Stimulated activated CD4-positive, alpha-beta T cell treated with anti-CD3 and anti-CD28 coated beads, Interleukin-15, amount 100 ng/mL, for 1 hour (primary cell): Measurements from ENCODE around the gene NUP42.
"Not testable (repeated sequence)": the region's sequence is repeated elsewhere in the genome, so short reads cannot be mapped to it uniquely, and the experiment has no call there.

Source experiments
- DNase-seq, 2 donors: peaks; one replicate each; pipeline ENCODE4 v3.0.0-alpha.2; 2020; ENCODE audit warnings: low read depth in 1 of 2, low spot score in 1 of 2

Gene NUP42

DNA sequence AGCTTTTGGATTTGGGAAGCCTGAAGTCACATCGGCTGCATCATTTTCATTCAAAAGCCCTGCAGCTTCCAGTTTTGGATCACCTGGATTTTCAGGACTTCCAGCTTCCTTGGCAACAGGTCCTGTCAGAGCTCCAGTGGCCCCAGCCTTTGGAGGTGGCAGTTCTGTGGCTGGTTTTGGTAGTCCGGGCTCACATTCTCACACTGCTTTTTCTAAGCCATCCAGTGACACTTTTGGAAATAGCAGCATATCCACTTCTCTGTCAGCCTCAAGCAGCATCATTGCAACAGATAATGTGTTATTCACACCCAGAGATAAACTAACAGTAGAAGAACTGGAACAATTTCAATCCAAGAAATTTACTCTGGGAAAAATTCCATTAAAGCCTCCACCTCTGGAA, 18.5 kb downstream of the NUP42 start:
- DNase-seq, result no peak

DNA sequence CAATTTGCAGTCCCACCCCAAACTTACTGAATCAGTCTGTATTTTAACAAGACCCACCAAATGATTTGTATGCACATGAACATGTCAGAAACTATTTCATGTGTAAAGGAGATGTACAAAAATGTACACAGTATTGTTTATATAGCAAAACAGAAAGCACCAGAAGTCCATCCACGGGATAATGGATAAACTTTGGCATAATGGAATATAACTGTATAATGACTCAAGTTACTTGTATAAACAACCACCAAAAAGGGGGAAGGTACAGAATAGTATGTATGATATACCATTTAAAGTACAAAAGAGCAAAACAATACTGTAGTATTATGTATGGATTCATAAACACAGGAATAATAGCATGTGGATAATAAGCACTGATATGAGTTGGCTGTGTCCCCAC, 22.4 kb downstream of the NUP42 start:
- DNase-seq, result no peak

DNA sequence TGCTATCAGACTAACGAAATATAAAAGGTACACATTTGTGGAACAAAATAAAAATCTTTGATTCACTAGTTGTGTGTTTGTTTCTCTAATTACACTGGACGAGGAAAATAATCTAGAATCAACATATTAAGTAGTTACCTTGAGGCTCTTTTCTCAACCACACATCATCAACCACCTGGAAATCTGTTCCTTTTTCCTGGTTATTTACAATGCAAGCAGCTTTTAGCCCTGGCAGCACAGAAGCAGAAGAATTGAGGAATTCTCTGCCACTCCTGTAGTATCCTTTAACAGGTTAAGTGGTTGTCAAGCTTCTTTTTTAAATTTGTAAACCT, 23.7 kb downstream of the NUP42 start:
- no peak for DNase-seq

DNA sequence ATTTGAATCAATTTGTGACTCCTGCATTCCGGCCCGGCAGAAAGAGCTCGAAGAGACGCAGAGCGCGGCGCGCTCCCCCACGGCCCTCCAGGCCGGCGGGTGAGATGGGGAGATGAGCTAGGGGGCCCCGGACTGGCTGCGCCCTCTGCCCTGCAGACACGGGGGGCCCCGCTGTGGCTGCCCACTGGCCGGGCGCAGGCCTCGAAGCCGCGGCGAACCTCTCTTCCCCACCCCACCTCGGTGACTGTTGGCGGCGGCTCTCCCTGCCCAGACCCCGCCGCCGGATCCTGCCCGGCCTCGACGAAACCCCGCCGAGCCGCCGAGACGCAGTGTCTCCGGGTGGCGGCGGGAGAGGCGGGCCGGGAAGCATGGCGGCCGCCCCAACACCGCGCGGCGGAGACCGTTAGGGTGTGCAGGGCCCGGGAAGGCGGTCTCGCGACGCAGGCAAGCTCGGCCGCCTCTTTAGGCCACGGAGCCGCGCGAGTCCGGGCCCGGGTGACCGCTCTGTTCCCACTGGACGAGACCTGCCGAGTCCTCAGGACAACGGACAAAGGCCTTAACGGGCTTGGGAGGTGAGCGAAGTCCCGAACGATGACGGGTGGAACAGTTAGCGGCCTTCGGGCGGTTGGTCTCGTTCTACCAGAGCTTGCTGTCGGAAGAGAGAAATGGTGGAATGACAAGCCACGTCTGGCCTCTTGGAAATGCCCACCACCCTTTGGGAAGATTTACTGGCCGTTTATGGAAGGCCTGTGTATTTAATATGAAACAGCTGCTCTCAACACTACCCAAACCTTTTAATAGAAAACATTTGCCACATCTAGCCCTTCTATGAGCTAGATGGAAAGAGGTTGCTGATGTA, 24.3 kb downstream of the NUP42 start:
- no peak for DNase-seq

DNA sequence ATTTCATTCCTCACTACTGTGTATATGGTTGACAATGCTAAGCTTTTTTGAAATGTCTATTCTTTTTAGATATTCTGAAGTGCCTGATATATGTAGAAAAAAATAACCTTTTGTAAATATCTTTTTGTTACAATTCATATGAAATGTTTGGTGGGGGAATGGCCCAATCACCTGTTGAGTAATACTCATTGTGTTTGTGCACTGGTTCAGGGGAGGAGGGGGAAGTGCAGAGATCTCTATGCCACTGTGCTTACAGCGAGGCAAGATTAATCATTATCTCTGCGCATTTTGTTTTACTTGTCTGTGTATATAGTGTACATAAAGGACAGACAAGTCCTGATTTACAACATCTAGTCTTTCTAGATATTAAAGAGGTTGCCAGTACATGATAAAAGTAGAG, 25.2 kb downstream of the NUP42 start:
- DNase-seq, result no peak

DNA sequence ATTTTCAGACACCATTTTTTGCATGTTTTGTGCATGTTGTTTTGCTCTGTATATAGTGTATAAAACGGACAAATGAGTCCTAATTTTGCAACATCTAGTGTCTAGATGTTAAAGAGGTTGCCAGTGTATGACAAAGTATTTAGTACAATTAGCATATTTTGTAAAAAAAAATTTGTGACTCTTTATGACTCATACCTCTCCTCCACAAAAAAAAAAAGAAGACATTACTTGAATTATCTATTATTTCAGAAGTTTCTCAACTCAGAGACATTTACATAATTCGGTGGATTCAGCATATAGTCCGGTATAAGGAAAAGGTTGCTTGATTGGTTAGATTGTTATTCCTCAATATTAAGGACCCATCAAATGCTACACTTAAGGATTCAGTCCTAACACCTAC, 26.0 kb downstream of the NUP42 start:
- no peak for DNase-seq

DNA sequence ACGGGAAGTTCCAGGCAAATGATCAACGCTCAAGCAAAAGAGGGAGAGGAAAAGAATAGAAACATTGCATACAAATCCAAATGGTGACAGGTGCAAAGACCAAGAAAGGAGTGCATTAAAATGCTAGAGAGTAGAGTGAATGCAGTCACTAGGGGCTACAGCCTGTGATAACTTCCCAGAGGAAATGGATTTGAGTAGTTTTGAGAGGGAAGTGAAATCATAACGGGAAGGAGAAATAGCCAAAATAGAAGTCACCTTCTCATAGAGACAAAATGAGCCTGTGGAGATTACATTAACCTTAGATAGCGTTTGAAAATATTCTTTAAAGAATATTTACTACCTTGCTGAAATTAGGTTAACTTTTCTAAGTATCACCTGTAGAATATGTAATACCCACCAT, 26.5 kb downstream of the NUP42 start:
- no peak for DNase-seq

DNA sequence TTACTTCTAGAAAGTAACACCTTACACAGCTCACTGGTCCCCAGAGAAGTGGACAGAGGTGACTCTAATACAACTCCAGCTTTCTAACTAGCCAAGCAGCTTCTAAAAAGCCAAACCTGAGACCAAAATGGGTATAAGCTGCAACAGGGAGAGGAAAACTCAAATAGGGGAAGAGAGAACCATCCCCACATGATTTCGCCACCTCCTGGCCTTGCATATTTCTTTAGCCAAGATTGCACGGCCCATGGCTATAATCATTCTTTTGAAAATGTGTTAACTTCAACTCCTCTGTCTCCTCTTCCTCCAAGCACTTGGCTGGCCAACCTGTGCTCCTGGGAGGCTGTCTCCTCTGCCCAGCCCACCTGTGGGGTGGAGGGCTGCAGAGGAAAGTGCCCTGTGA, 28.7 kb downstream of the NUP42 start:
- no peak for DNase-seq

DNA sequence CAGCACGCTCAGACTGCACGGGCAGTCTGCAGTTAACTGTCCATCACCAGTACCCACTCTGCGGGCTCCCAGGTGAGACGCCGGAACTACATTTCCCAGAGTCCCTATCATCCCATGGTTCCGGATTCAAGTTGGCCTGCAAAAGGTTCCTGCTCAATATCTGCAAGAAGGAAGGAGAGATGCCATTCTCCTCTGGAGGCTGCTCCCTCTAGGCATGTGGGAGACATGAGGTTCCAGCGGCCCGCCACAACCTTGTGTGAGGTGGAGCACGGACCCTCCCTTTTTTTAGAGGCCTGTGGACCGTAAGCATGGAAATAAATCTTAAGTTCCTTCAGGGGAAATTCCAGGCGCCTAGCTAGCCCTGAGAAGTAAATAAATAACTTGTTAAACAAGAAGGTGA, 29.7 kb downstream of the NUP42 start:
- DNase-seq, result no peak

DNA sequence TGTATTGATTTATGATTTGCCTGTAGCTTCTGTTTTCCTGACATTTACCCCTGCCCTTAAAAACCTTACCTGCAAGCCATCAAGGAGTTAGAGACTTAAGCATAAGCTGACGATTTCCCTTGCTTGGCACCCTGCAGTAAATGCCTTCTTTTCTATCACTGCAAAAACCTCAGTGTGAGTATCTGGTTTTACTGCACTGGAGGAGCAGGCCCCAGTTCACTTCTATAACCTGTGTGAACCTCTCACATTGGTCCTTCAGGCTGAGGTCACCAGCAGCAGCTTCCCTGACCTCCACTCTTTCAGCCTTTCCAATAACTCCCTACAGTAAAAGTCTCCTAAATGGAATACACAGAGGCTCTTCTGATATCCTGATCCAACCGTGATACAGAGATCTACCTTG, 30.5 kb downstream of the NUP42 start:
- no peak for DNase-seq

DNA sequence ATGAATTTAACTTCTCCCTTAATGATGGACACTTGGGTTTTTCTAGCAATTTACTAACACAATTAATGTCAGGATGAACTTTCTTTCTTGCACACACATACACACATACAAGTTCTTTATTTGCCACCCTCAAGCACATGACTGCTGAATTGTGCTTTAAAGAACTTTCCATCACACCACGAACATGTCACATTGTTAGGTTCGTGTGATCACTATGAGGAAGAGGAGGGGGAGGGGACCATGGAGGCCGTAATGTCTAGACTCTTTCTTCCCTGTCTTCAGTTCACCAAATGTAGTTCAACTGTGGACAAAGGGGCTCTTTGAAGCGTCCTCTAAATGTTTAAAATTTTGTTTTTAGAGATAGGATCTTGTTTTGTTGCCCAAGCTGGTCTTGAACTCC, 31.0 kb downstream of the NUP42 start:
- DNase-seq, result no peak

DNA sequence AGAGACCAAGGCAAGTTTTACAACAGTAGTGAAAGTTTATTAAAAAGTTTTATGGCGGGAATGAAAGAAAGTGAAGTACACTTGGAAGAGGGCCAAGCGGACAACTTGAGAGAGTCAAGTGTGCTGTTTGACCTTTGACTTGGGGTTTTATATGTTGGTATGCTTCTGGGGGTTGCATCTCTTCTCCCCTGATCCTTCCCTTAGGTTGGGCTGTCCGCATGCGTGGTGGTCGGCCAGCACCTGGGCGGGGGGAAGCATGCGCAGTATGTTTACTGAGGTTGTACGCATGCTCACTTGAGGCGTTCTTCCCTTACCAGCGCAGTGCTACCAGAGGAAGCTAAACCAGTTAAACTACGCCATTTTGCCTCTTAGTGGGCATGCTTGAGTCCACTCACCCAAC, 31.9 kb downstream of the NUP42 start:
- no peak for DNase-seq

DNA sequence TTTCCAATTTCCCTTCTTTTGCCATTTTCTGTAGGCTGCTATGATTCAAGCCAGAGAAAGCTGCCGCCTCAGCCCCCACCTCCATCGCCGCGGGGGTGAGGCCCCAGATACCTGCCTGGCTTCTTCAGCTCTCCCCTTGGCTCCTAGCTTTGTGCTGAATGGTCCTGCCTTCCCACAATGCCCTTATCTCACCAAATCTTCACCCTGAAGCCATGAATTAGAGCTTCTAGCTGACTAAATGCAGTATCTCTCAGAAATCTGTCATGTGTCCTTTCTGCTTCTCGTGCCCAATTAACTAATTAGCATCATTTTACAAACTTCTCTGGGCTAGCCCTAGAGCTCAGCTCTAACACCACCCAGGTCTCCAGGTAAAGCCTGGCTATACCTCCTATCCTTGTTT, 32.6 kb downstream of the NUP42 start:
- DNase-seq, result no peak

DNA sequence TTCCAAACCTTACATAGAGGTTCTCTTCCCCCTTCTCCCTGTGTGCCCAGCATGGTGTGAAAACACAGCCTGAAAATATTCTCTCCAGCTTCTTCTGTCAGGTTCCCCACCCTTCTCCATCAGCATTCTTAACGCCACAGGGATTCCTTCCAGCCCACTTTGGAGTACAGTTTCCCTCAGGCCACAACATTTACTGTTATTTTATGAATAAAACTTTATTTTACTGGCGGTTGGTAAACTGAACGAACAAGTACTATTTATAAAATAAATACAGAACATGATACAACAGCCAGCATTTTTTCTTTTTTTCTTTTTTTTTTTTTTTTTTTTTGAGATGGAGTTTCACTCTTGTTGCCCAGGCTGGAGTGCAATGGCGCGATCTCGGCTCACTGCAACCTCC, 33.1 kb downstream of the NUP42 start:
- no peak for DNase-seq

DNA sequence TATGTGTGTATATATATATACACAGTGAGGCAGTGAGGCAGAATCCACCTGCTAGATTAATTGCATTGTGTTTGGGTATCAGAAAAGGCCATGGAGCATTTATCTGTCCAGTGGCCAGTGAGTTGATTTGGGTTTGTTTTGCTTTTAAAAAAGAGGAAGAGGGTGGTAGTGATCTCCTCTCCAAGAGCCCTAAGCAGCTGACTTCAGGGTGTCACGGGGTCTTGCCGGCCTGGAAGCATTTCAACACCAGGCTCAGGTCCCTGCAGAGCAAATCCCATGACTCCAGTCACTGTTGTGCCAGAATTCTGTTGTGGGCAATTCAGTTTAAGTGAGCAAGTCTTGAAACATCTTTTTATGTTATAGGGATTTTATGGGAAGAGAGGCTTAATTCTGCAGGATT, 34.2 kb downstream of the NUP42 start:
- DNase-seq, result no peak

DNA sequence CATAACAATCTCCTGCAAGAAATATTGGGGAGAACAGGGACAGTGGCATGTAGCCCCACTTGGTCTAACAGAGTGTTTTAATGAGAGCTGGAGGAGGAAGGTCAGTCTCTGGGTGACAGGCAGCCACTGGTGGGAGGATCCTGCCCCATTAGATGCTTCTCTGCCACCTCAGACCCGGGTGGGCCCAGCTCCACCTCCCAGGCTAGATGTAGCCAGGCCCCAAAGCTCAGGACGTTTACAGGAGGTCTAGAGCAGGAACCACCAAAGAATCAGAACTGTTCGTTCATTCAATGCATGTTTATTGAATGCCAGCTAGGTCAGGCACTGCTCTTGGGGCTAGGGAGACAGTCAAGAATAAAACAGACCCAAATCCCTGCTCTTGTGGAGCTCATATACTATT, 36.3 kb downstream of the NUP42 start:
- no peak for DNase-seq

DNA sequence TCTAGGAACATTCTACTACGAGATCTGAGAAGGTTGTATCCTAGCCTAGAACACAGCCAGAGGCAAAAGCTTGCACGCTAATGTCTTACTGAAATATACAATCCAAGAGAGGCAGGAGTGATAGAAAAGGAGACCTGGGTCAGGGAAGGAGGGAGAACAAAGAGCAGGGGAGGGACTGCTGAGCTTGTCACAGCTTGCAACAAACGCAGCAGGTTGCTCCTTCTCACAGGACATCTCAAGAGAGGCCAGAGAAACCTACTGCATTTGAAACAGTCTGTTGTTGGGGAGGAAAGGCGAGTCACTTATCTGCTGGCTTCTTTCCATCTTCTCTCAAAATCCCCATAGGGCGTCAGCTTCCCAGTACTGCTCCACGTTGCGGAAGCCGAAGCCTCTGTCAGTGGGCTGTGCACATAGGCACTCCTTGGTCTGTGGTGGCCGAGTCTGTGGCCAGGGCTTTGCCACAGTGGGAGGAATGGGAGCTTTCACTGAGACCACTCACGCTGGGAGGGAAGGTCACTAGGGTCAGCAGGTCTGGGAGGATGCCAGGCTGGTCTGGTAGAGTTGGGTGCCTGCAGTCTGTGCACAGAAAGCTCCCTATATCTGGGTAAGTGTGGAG, 39.0 kb downstream of the NUP42 start:
- DNase-seq, result no peak

DNA sequence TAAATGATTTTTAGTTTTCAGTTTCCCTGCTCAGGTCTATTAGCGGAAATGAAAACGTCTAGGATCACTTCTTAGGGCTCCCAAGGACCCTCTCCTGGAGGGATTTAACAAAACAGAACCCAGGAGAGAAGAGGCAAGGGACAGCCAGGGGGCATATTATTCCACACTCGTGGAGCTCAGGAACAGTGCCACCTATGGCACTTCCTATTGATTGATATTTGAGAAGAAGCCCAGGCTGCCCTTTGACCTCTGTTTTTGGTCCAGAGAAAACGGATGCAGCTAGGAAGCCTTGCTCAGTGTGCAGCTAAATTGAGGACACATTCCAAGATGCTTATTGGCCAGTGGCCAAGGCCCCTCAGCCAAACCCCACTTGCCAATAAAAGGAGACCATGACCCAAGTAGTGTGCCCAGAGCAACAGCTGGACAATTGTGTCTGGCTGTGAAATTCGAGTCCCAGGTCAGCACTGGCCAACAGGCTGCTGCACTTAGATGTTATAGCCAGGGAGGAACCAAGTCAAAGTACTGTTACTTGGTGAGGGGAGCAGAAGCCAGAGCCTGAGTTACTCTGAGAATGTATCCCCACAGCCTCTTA, 40.7 kb downstream of the NUP42 start:
- DNase-seq, result no peak

DNA sequence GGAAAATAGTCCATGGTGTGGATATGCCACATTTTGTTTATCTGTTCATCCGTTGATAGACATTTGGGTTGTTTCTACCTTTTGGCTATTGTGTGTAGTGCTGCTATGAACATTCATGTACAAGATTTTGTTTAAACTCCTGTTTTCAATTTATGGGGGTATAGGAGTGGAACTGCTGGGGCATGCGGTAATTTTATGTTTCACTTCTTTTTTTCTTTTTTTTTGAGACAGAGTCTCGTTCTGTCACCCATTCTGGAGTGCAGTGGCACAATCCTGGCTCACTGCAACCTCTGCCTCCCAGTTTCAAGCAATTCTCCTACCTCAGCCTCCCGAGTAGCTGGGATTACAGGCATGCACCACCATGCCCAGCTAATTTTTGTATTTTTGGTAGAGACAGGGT, 42.5 kb downstream of the NUP42 start:
- DNase-seq, result not testable (repeated sequence)

DNA sequence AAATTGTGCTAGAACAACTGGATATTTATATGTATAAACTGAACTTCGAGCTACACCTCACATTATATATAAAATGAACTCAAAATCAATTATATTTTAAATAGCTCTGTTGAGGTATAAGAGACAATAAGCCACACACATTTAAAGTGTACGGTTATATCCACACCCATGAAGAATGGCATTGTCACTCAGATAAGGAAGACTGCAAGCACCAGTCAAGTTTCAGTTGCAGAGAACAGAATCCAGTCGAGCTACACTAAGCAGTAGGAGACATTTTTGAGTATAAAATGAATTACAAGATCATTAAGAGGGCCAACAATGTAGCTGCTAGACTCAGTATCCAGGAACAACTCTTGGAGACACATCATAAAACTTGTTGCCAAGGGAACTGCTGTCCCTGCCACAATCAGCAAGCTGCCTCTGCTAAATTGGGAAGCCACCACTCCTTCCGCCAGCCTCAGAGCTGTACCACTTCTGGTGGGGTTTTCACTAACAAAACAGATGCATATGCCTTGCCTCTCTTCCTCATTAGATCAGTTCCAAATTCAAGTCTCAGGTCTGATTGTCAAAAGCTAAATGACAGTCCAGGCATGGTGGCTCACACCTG, 45.1 kb downstream of the NUP42 start:
- DNase-seq, result no peak

DNA sequence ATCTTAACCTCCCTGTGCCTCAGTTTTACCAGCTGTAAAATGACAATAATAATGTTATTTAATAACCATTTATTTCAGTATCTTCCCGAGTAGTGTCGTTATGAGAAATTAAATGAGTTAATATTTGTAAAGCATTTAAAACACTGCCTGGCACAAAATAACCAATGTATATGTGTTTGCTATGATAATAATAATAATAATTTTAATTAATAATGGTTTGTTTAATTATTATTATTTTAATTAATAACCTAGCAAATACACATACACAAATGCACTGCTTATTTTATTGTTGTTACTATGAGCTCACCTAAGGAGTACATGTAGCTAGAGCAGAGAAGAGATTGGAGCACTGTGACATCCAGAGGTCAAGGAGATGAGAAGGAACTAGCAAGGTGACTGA, 46.6 kb downstream of the NUP42 start:
- DNase-seq, result no peak

DNA sequence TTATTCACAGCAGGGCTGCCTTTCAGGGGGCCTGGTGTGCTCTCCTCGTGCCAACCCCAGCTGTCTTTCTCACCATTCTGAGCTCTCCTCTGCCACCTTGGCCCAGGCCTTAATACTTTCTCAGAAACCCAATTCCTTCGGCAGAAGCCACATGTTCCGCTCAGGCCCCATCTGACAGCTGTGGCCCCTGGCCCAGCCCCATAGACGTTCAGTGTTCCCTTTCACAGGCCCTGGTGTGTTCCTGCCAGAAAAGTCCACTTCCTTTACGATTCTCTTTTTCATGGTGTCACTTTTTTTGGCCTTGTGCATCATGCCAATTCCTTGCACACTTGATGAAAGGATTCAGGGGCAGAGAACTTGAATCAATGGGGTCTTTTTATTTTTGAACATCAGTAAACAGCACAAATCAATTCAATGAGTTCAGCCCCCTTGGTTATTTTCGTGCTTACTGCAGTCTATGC, 48.8 kb downstream of the NUP42 start:
- DNase-seq, result no peak
